Liver (tissue), 3 donors: ENCODE measurements around the gene WWOX.

Experiments
- EGR1 ChIP-seq, 2 donors: IDR thresholded peaks; 2 replicates each; pipeline ENCODE4 v1.6.1; 2016 to 2018; ENCODE audit warnings: antibody characterized with exemption in 2 of 2, low read depth in 2 of 2
- GABPA ChIP-seq, 2 donors: IDR thresholded peaks in 1 of 2; conservative IDR thresholded peaks in 1 of 2; 2 replicates each; pipeline ENCODE4 v1.6.1; 2016; ENCODE audit warnings: antibody characterized with exemption in 2 of 2, mild to moderate bottlenecking in 1 of 2, moderate library complexity in 1 of 2
- REST ChIP-seq: IDR thresholded peaks from 2 replicates; pipeline ENCODE4 v1.6.1; 2016; ENCODE audit warnings: antibody characterized with exemption, mild to moderate bottlenecking
- TF ChIP-seq, protein P1 (sequence below): fragments of 150-350 bp; IDR thresholded peaks from 2 replicates; pipeline ENCODE4 v1.5.1; 2017; ENCODE audit warnings: improper control_type of control experiment, low read depth, low read length; ENCODE audit not compliant: missing input control
- donor health status: healthy.
- donor health status: healthy.

DNA sequence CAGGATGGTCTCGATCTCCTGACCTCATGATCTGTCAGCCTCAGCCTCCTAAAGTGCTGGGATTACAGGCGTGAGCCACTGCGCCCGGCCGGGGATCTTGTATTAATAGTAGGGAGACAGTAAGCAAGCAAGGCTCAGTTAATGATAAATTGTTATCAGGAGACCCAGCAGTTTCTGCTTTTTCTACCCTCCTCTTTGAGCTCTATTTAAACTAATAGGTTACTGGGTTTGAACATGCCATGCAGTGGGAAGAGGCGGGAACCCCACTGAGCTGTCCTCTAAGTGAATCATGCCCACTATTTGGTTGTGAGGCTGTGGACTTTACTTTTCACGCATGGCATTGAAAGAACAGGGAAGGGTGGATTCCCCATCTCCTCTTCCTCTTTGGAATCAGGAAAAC lies 223.9 kb downstream of the WWOX start:
- TF ChIP-seq, protein P1, sequence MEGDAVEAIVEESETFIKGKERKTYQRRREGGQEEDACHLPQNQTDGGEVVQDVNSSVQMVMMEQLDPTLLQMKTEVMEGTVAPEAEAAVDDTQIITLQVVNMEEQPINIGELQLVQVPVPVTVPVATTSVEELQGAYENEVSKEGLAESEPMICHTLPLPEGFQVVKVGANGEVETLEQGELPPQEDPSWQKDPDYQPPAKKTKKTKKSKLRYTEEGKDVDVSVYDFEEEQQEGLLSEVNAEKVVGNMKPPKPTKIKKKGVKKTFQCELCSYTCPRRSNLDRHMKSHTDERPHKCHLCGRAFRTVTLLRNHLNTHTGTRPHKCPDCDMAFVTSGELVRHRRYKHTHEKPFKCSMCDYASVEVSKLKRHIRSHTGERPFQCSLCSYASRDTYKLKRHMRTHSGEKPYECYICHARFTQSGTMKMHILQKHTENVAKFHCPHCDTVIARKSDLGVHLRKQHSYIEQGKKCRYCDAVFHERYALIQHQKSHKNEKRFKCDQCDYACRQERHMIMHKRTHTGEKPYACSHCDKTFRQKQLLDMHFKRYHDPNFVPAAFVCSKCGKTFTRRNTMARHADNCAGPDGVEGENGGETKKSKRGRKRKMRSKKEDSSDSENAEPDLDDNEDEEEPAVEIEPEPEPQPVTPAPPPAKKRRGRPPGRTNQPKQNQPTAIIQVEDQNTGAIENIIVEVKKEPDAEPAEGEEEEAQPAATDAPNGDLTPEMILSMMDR = no peak
- TF ChIP-seq EGR1 (IDR thresholded peaks at IDR 0.05; ENCODE audit: low read depth in 2 of 2) (no peak), GABPA (IDR thresholded peaks at IDR 0.05 in 1 of 2, conservative IDR thresholded peaks at IDR 0.05 in 1 of 2) (no peak), REST (no peak)
